GM18951 (cell line): ENCODE results near the gene TNFSF8.

ENCODE experiments used
- POLR2A ChIP-seq: IDR thresholded peaks from 4 replicates; pipeline ENCODE4 v1.6.1; 2011; ENCODE audit warnings: mild to moderate bottlenecking; ENCODE audit not compliant: insufficient read length, insufficient read depth; ENCODE audit errors: extremely low read depth
- in situ Hi-C: fragments of 300-500 bp; cut with MboI; formaldehyde crosslinking; loops from one replicate; pipeline ENCODE4 v1.12.0; 2022; ENCODE audit warnings: low sequenced_read_pairs, mixed read lengths, inconsistent platforms; ENCODE audit not compliant: unreplicated experiment

Gene TNFSF8

GRCh38 chr9:114930056-114930812, at the start of gene TNFSF8:
TNFSF8 (minus strand) TSS chr9:114930591; CDS start chr9:114930303, 288 bp downstream.
- in situ Hi-C loops: no loop called here
- TF ChIP-seq POLR2A: no peak

GRCh38 chr9:114973216-114973615, 42.8 kb upstream of the TNFSF8 start:
- TF ChIP-seq POLR2A: no peak
- in situ Hi-C loops: no loop called here

- TF ChIP-seq POLR2A: no peak
- in situ Hi-C loops: no loop called here
These were observed 42.2 kb upstream of the TNFSF8 start for GRCh38 chr9:114972510-114973136.

- TF ChIP-seq POLR2A: no peak
- in situ Hi-C loops: no loop called here
These were observed 38.9 kb upstream of the TNFSF8 start for GRCh38 chr9:114969269-114969668.

- TF ChIP-seq POLR2A: no peak
- in situ Hi-C loops: no loop called here
These were observed 38.3 kb upstream of the TNFSF8 start for GRCh38 chr9:114968671-114969070.

GRCh38 chr9:114965564-114965963, 35.2 kb upstream of the TNFSF8 start:
- no peak for TF ChIP-seq POLR2A
- in situ Hi-C loops: no loop called here

GRCh38 chr9:114962809-114963208, 32.4 kb upstream of the TNFSF8 start:
- TF ChIP-seq POLR2A: no peak
- in situ Hi-C loops: no loop called here

GRCh38 chr9:114960276-114960675, 29.9 kb upstream of the TNFSF8 start:
- in situ Hi-C loops: no loop called here
- TF ChIP-seq POLR2A: no peak

GRCh38 chr9:114958844-114959235, 28.4 kb upstream of the TNFSF8 start:
- TF ChIP-seq POLR2A: no peak
- in situ Hi-C loops: no loop called here

- no peak for TF ChIP-seq POLR2A
- in situ Hi-C loops: no loop called here
These were observed 27.8 kb upstream of the TNFSF8 start for GRCh38 chr9:114958021-114958843.

- in situ Hi-C loops: no loop called here
- TF ChIP-seq POLR2A: no peak
These were observed 27.2 kb upstream of the TNFSF8 start for GRCh38 chr9:114957558-114957957.

- TF ChIP-seq POLR2A: no peak
These were observed 24.7 kb upstream of the TNFSF8 start for GRCh38 chr9:114954956-114955582.

GRCh38 chr9:114953959-114954358, 23.6 kb upstream of the TNFSF8 start:
- in situ Hi-C loops: no loop called here
- TF ChIP-seq POLR2A: no peak

More at GRCh38 chr9:114954956-114955582, 24.7 kb upstream of the TNFSF8 start:
- in situ Hi-C loops: no loop called here
